ENCODE measurements around the gene KIF1B.

DNA sequence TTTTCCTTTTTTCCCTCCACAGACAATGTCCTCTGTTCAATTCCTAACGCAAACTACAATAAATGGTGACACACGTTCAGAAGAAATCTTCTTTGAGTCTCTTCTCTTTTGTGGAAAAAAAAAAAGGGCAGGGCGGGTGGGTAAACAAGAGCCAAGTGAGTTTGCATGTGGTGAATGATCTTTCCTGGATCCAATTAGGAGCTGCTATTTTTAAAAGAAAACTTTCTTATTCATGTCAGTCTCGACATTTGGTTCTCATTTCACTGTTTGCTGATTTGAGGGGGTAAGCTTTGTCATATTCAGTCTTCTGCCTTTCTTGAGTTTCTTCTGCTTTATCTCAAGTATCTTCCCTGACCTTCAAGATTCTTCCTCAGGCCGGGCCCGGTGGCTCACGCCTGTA is 29.2 kb upstream of the KIF1B start:
- no peak for TF ChIP-seq CTCF (IDR thresholded peaks at IDR 0.05)
- TF ChIP-seq POLR2A (IDR thresholded peaks at IDR 0.05), result no peak

All from Peyer's patch (tissue), 4 donors.